CD4-positive, CD25-positive, alpha-beta regulatory T cell (primary cell): ENCODE results near the gene C1orf56. TPM values are rescaled to one million over a fixed set of nuclear protein-coding genes. Genes with fewer than 3 reads are reported as not detected.

ENCODE experiments used
- ATAC-seq, 2 donors: fragments of 150-1000 bp; cut with Tn5 transposase; one replicate each; pipeline ENCODE4 v1.10.0; 2021; ENCODE audit warnings: low read depth in 2 of 2, moderate number of reproducible peaks in 2 of 2, moderate library complexity in 1 of 2
- DNase-seq, 3 donors: peaks; one replicate each; pipeline versions ENCODE4 v3.0.0 to v3.0.0-alpha.2; 2012 to 2022; ENCODE audit warnings: mixed read lengths in 1 of 3
- H3K27ac ChIP-seq: one replicate; pipeline ENCODE4 v1.7.0; 2013; ENCODE audit warnings: mild to moderate bottlenecking, low read length; ENCODE audit not compliant: insufficient read depth, poor library complexity, severe bottlenecking
- H3K27me3 ChIP-seq: one replicate; pipeline ENCODE4 v1.7.0; 2013; ENCODE audit warnings: low read length; ENCODE audit not compliant: control insufficient read depth, insufficient read depth
- H3K36me3 ChIP-seq: one replicate; pipeline ENCODE4 v1.7.0; 2013; ENCODE audit warnings: mild to moderate bottlenecking, low read length, moderate library complexity; ENCODE audit not compliant: control insufficient read depth, insufficient read depth
- H3K4me1 ChIP-seq: 2 replicates; pipeline ENCODE4 v1.7.0; 2013; ENCODE audit warnings: mild to moderate bottlenecking, low read length; ENCODE audit not compliant: insufficient read depth, control insufficient read depth, poor library complexity, severe bottlenecking
- H3K4me3 ChIP-seq: one replicate; pipeline ENCODE4 v1.7.0; 2013; ENCODE audit warnings: low read depth, mild to moderate bottlenecking, low read length, moderate library complexity
- H3K9me3 ChIP-seq, 2 experiments: 1 replicate in 1 of 2; 2 replicates in 1 of 2; pipeline ENCODE4 v1.7.0; 2013; ENCODE audit warnings: low read length in 2 of 2, mild to moderate bottlenecking in 1 of 2, moderate library complexity in 1 of 2; ENCODE audit not compliant: control insufficient read depth in 2 of 2
- H3K27ac Mint-ChIP-seq, 3 donors: one replicate each; pipeline ENCODE4 v1.8.0; 2020 to 2022; ENCODE audit warnings: mild to moderate bottlenecking in 3 of 3, mixed read lengths in 3 of 3, moderate library complexity in 2 of 3
- H3K27me3 Mint-ChIP-seq: one replicate; pipeline ENCODE4 v1.8.0; 2022; ENCODE audit warnings: mild to moderate bottlenecking, mixed read lengths
- H3K36me3 Mint-ChIP-seq: one replicate; pipeline ENCODE4 v1.8.0; 2020; ENCODE audit warnings: mixed read lengths
- H3K4me1 Mint-ChIP-seq, 4 donors: one replicate each; pipeline ENCODE4 v1.8.0; 2020 to 2022; ENCODE audit warnings: mixed read lengths in 4 of 4, mild to moderate bottlenecking in 1 of 4
- H3K4me3 Mint-ChIP-seq, 4 donors: one replicate each; pipeline ENCODE4 v1.8.0; 2020 to 2022; ENCODE audit warnings: mild to moderate bottlenecking in 4 of 4, mixed read lengths in 4 of 4, moderate library complexity in 3 of 4
- H3K9me3 Mint-ChIP-seq, 7 donors: one replicate each; pipeline ENCODE4 v1.8.0; 2020 to 2022; ENCODE audit warnings: mixed read lengths in 7 of 7, mild to moderate bottlenecking in 3 of 7, moderate library complexity in 2 of 7
- polyA plus RNA-seq, 4 donors: library from polyadenylated mRNA; unstranded; fragments of 300-500 nt; fragmentation: Illumina TruSeq; gene quantifications; one replicate each; pipeline ENCODE4 v1.2.3, GENCODE V29; 2021
- total RNA-seq: library from RNA; stranded (reverse); gene quantifications from one replicate; pipeline ENCODE4 v1.2.3, GENCODE V29; 2022

The C1orf56 gene
- total and polyA plus RNA-seq, 5 donors from 2014 or later, result 0.67 to 4.8 (median 3.7) TPM

DNA sequence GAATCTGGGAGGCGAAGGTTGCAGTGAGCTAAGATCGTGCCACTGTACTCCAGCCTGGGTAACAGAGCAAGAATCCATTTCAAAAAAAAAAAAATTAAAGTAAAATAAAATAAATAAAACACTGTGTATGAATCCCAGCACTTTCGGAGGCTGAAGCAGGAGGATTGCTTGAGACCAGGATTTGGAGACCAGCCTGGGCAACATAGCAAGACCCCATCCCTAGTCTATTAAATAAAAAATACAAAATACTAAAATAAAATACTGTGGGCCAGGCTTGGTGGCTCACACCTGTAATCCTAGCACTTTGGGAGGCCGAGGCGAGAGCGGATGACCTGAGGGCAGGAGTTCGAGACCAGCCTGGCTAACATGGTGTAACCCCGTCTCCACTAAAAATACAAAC lies 15.4 kb upstream of the C1orf56 start:
- no peak overlapping the region for H3K4me3 ChIP-seq
- H3K4me1 ChIP-seq, result no peaks in the 10 kb centered on the region
- Mint-ChIP-seq H3K9me3 (no peaks in the 10 kb centered on the region), H3K36me3 (peaks cover 42% of the 10 kb centered on the region), H3K4me3 (no peak overlapping the region), H3K27ac (no peak overlapping the region), H3K27me3 (no peaks in the 10 kb centered on the region), H3K4me1 (peaks cover 4 to 7% (median 6%) of the 10 kb centered on the region in 4 donors)
- H3K27ac ChIP-seq, result no peak overlapping the region
- no peak for ATAC-seq
- no peaks in the 10 kb centered on the region for H3K27me3 ChIP-seq
- no peak for DNase-seq
- H3K9me3 ChIP-seq, result no peaks in the 10 kb centered on the region
- H3K36me3 ChIP-seq, result peaks cover 46% of the 10 kb centered on the region

GRCh38 chr1:151035167-151035566 lies 12.4 kb upstream of the C1orf56 start:
- DNase-seq (no peak), ATAC-seq (no peak)
- H3K27ac ChIP-seq, result no peak overlapping the region
- peaks cover 32% of the 10 kb centered on the region for H3K36me3 Mint-ChIP-seq
- H3K4me1 ChIP-seq, result no peaks in the 10 kb centered on the region
- H3K4me1 Mint-ChIP-seq, result peaks cover 8 to 14% (median 12%) of the 10 kb centered on the region in 4 donors
- no peaks in the 10 kb centered on the region for H3K27me3 Mint-ChIP-seq
- H3K27me3 ChIP-seq, result no peaks in the 10 kb centered on the region
- H3K9me3 Mint-ChIP-seq, result no peaks in the 10 kb centered on the region
- no peaks in the 10 kb centered on the region for H3K9me3 ChIP-seq
- peak overlapping the region; percentile 9 to 96 (median 82) for H3K27ac Mint-ChIP-seq
- H3K4me3 ChIP-seq, result no peak overlapping the region
- H3K4me3 Mint-ChIP-seq, result no peak overlapping the region
- H3K36me3 ChIP-seq, result peaks cover 30% of the 10 kb centered on the region

DNA sequence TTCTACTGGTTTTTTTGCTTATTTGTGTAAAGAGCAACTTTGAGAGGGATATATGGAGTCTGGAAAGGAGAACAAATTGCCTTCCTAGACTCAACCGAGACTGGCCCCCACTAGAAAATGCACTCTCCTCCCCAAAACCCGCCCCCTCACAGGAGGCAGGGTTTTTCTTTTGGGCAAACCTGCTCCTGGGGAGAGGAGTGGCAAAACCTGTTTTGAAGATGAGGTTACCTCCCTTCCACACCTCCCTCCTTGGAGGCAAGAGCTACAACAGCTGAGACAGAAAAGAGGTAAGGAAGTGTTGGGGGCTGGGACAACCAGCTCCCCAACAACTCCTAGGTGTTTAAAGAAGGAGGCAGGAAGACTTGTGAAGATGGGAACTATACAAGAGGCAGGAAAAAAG lies 11.2 kb upstream of the C1orf56 start, which contains the start of gene BNIPL:
TSS of gene BNIPL (plus strand) at position 231 of the 400 bp plus-strand sequence. CDS start at position 371, 140 bp downstream.
- Histone ChIP-seq H3K4me3 (no peak within 1 kb of the TSS), H3K9me3 (no peaks in the 10 kb centered on the region), H3K4me1 (no peaks in the 10 kb centered on the region), H3K36me3 (peaks cover 22% of the 10 kb centered on the region), H3K27me3 (no peaks in the 10 kb centered on the region), H3K27ac (no peak within 1 kb of the TSS)
- Mint-ChIP-seq H3K27ac (peak within 1 kb of the TSS; percentile 34 to 82 (median 76)), H3K27me3 (no peaks in the 10 kb centered on the region), H3K9me3 (no peaks in the 10 kb centered on the region), H3K4me3 (no peak within 1 kb of the TSS), H3K36me3 (peaks cover 32% of the 10 kb centered on the region), H3K4me1 (peaks cover 8 to 15% (median 13%) of the 10 kb centered on the region in 4 donors)
- ATAC-seq (no peak), DNase-seq (no peak)

DNA sequence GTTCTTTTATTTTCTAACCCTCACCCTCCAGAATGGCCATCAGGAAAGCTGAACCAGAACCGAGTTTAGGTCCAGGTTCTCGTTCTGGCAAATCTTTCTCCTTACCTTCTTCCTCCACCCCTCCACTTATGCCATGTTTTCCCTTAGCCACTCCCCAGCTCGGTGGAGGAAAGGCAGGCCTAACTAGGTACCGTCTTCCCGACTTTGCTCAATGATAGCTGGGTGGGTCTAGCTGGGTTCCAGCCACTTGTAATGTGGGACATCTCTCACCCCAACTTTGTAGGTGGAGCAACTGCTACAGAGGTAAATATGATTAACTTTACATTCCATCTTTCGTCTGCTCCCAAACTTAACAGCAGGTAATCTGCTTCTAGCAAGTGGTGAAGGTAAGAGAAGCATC lies 10.5 kb upstream of the C1orf56 start:
- Histone ChIP-seq H3K27ac (no peak overlapping the region), H3K27me3 (no peaks in the 10 kb centered on the region), H3K36me3 (peaks cover 17% of the 10 kb centered on the region), H3K4me1 (no peaks in the 10 kb centered on the region), H3K4me3 (no peak overlapping the region), H3K9me3 (no peaks in the 10 kb centered on the region)
- Mint-ChIP-seq H3K27ac (peak overlapping the region in 2 of 3 donors; percentile 34 to 82), H3K27me3 (no peaks in the 10 kb centered on the region), H3K4me1 (peaks cover 8 to 15% (median 13%) of the 10 kb centered on the region in 4 donors), H3K36me3 (peaks cover 28% of the 10 kb centered on the region), H3K4me3 (no peak overlapping the region), H3K9me3 (no peaks in the 10 kb centered on the region)
- DNase-seq, result no peak
- no peak for ATAC-seq

DNA sequence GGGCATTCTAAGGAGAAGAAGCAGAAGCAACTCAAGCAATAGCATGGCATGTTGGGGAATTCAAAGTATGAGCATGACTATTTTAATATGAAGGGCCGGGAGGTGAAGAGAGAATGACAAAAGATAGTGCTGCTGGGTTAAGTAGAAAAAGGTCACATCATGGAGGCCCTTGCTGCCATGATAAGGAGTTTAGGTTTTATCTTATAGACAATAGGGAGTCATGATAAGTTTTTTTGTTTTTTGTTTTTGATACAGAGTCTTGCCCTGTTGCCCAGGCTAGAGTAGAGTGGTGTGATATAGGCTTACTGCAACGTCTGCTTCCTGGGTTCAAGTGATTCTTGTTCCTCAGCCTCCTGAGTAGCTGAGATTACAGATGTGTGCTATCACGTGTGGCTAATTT lies 8.0 kb upstream of the C1orf56 start:
- no peak for DNase-seq
- H3K36me3 Mint-ChIP-seq, result peaks cover 19% of the 10 kb centered on the region
- H3K4me3 ChIP-seq, result no peak overlapping the region
- H3K27me3 ChIP-seq, result no peaks in the 10 kb centered on the region
- H3K4me1 ChIP-seq, result no peaks in the 10 kb centered on the region
- no peak for ATAC-seq
- peaks cover 15 to 32% (median 21%) of the 10 kb centered on the region in 4 donors for H3K4me1 Mint-ChIP-seq
- peak overlapping the region in 1 of 4 donors; percentile 24 for H3K4me3 Mint-ChIP-seq
- peaks cover 8% of the 10 kb centered on the region for H3K36me3 ChIP-seq
- peak overlapping the region in 1 of 3 donors; percentile 11 for H3K27ac Mint-ChIP-seq
- H3K27me3 Mint-ChIP-seq, result no peaks in the 10 kb centered on the region
- no peaks in the 10 kb centered on the region for H3K9me3 Mint-ChIP-seq
- no peak overlapping the region for H3K27ac ChIP-seq
- H3K9me3 ChIP-seq, result no peaks in the 10 kb centered on the region

DNA sequence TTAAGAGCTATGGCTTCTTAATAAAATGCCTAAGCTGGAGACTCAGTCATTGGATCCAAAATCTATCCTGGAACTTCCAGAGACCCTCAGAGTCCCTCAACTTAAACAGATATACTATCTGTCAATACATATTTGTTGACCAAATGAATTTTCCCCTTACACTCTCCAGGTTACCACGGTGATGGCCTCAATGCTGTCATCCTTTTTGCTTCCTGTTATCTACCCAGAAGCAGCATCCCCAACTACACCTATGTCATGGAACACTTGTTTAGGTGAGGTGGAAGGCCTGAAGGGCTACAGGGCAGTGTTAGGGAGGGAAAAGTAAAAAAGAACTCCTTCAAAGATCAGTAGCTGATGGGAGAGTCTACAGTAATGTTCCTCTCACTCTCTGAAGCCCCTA lies 4.4 kb upstream of the C1orf56 start:
- peak overlapping the region; percentile 52 to 91 (median 55) for H3K27ac Mint-ChIP-seq
- DNase-seq (peak in 1 of 3 donors; percentile 33), ATAC-seq (no peak)
- Histone ChIP-seq H3K9me3 (no peaks in the 10 kb centered on the region), H3K27me3 (no peaks in the 10 kb centered on the region), H3K4me3 (no peak overlapping the region), H3K4me1 (peaks cover 19% of the 10 kb centered on the region), H3K36me3 (no peaks in the 10 kb centered on the region), H3K27ac (no peak overlapping the region)
- no peaks in the 10 kb centered on the region for H3K9me3 Mint-ChIP-seq
- no peaks in the 10 kb centered on the region for H3K27me3 Mint-ChIP-seq
- H3K4me1 Mint-ChIP-seq, result peaks cover 22 to 48% (median 30%) of the 10 kb centered on the region in 4 donors
- H3K36me3 Mint-ChIP-seq, result peaks cover 8% of the 10 kb centered on the region
- peak overlapping the region in 2 of 4 donors; percentile 38 to 78 for H3K4me3 Mint-ChIP-seq

- Mint-ChIP-seq H3K36me3 (peaks cover 10% of the 10 kb centered on the region), H3K9me3 (peaks cover 0 to 2% (median 0%) of the 10 kb centered on the region in 7 donors), H3K27me3 (no peaks in the 10 kb centered on the region), H3K27ac (peak overlapping the region; percentile 91 to 93 (median 91)), H3K4me1 (peaks cover 28 to 82% (median 52%) of the 10 kb centered on the region in 4 donors), H3K4me3 (peak overlapping the region; percentile 89 to 97 (median 93))
- H3K27me3 ChIP-seq, result no peaks in the 10 kb centered on the region
- peak; percentile 37 to 75 (median 60) for DNase-seq
- H3K36me3 ChIP-seq, result peaks cover 19% of the 10 kb centered on the region
- peaks cover 55% of the 10 kb centered on the region for H3K4me1 ChIP-seq
- no peaks in the 10 kb centered on the region for H3K9me3 ChIP-seq
- ATAC-seq, result peak; percentile 65 to 66
- peak overlapping the region; percentile 89 for H3K4me3 ChIP-seq
- H3K27ac ChIP-seq, result peak overlapping the region; percentile 84
These were observed 534 bp downstream of the C1orf56 start for GRCh38 chr1:151047925-151048644.
